Testis (tissue), 3 donors: ENCODE results near the gene MMRN2. TPM values are rescaled to one million over a fixed set of nuclear protein-coding genes. Genes with fewer than 3 reads are reported as not detected.

ENCODE experiments used
- DNase-seq: peaks from one replicate; pipeline ENCODE4 v3.0.0-alpha.2; 2019
- H3K27ac ChIP-seq, 2 donors: fragments of 200-600 bp; sonication (generic); one replicate each; pipeline ENCODE4 v1.5.1; 2019
- H3K27me3 ChIP-seq: fragments of 200-600 bp; sonication (generic); one replicate; pipeline ENCODE4 v1.5.1; 2019
- H3K36me3 ChIP-seq: fragments of 200-600 bp; sonication (generic); one replicate; pipeline ENCODE4 v1.5.1; 2017; ENCODE audit warnings: low read depth; ENCODE audit errors: missing control alignments
- H3K4me1 ChIP-seq: fragments of 200-600 bp; sonication (generic); one replicate; pipeline ENCODE4 v1.5.1; 2019
- H3K4me3 ChIP-seq, 2 donors: fragments of 200-600 bp; sonication (generic); one replicate each; pipeline ENCODE4 v1.5.1; 2017 to 2019
- H3K9me3 ChIP-seq: fragments of 200-600 bp; sonication (generic); one replicate; pipeline ENCODE4 v1.5.1; 2017
- POLR2A ChIP-seq: fragments of 450-650 bp; IDR thresholded peaks from one replicate; pipeline ENCODE4 v1.6.1; 2017; ENCODE audit warnings: antibody characterized with exemption, mild to moderate bottlenecking, moderate library complexity
- WGBS, 2 donors: methylation state at CpG; one replicate each; pipeline ENCODE4 v1.1.5; 2018; 5-methylcytosine and 5-hydroxymethylcytosine counted together
- intact Hi-C: fragments of 100-400 bp; cut with DNase I; formaldehyde crosslinking; loops from one replicate; pipeline ENCODE4 v1.15.1; 2023; ENCODE audit warnings: low total_unique reads
- polyA plus RNA-seq: library from polyadenylated mRNA; stranded (reverse); fragments of 350-450 nt; fragmentation: Illumina TruSeq; extraction: RNeasy Lipid Tissue Mini Kit (QIAGEN cat#74804); gene quantifications from one replicate; pipeline ENCODE4 v1.2.3, GENCODE V29; 2014; ENCODE audit warnings: low read depth, low replicate concordance; ENCODE audit not compliant: insufficient read depth
- total RNA-seq, 2 donors: library from RNA; depleted of rRNA; stranded (reverse); fragments of >200 nt; gene quantifications; one replicate each; pipeline ENCODE4 v1.2.3, GENCODE V29; 2016
- TF ChIP-seq, protein P1 (sequence below), 3 experiments: fragments of 450-650 bp in 2 of 3; fragments of 200-600 bp in 1 of 3; sonication (generic) in 1 of 3; IDR thresholded peaks; one replicate each; pipeline ENCODE4 v1.5.1; 2016 to 2019; ENCODE audit warnings: antibody characterized with exemption in 3 of 3, mild to moderate bottlenecking in 2 of 3, moderate library complexity in 1 of 3

MMRN2 gene
- total and polyA plus RNA-seq, 3 donors from 2014 or later = 14.9 to 21.2 (median 19.1) TPM

DNA sequence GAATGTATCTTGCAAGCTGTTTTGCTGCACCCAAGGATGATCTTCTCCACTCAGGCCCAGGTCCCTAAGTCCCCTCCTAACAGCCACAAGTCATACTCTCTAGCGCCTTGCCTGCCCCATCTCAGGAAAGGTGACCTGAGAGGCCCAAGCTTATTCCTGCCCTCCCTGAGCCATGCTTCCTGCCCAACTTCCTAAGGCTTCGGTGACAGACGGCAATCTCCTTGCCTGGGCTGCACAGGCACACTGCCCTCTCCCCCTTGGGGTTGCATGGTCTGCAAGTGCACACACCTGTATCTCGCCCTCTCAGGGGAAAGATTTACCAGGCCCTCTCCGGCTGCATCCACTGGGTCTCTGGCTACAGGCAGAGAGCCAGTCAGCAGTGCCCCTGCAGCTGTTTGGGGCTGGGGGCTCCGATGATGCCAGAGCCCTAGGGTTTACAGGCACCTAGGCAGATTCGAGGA, 10.1 kb upstream of the MMRN2 start:
- Histone ChIP-seq H3K4me3 (no peak overlapping the region), H3K4me1 (peaks cover 38% of the 10 kb centered on the region), H3K27me3 (no peaks in the 10 kb centered on the region), H3K9me3 (no peaks in the 10 kb centered on the region), H3K36me3 (no peaks in the 10 kb centered on the region), H3K27ac (peak overlapping the region; percentile 86 to 98)
- intact Hi-C loops = no loop called here
- DNase-seq = no peak
- 70 to 89% methylated on average over 3 to 7 of the region's 7 CpGs for WGBS, 2 donors
- no peak for TF ChIP-seq POLR2A
- TF ChIP-seq, protein P1, sequence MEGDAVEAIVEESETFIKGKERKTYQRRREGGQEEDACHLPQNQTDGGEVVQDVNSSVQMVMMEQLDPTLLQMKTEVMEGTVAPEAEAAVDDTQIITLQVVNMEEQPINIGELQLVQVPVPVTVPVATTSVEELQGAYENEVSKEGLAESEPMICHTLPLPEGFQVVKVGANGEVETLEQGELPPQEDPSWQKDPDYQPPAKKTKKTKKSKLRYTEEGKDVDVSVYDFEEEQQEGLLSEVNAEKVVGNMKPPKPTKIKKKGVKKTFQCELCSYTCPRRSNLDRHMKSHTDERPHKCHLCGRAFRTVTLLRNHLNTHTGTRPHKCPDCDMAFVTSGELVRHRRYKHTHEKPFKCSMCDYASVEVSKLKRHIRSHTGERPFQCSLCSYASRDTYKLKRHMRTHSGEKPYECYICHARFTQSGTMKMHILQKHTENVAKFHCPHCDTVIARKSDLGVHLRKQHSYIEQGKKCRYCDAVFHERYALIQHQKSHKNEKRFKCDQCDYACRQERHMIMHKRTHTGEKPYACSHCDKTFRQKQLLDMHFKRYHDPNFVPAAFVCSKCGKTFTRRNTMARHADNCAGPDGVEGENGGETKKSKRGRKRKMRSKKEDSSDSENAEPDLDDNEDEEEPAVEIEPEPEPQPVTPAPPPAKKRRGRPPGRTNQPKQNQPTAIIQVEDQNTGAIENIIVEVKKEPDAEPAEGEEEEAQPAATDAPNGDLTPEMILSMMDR (IDR thresholded peaks at IDR 0.05) = no peak

DNA sequence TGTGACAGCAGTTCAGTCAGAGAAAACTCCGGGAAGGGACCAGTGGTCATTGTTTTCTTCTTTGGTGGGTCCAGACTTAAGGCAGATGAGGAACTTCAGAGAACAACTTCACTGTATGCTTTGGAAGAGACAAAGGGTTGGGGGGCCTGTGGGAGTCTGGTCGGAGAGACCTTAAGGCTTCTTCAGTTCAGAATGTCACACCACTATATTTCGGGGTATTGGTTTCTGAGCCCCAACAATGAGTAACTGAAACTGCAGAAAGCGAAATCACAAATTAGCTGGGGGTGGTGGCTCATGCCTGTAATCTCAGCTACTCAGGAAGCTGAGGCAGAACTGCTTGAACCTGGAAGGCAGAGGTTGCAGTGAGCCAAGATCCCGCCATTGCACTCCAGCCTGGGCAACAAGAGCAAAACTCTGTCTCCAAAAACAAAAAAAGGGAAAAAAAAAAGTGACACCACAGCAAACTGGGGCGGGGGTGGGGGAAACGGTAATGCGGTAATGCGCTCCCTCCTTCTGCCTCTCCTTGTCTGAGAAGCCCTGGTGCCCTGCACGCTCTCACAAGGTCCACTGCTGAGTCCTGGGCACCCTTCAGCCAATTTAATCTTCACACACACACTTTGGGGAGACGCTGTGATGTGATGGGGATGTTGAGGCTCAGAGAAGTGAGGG, 8.7 kb upstream of the MMRN2 start:
- H3K36me3 ChIP-seq = no peaks in the 10 kb centered on the region
- no peak overlapping the region for H3K4me3 ChIP-seq
- peak overlapping the region in 1 of 2 donors; percentile 53 for H3K27ac ChIP-seq
- TF ChIP-seq POLR2A = no peak
- intact Hi-C loops = no loop called here
- H3K27me3 ChIP-seq = no peaks in the 10 kb centered on the region
- H3K4me1 ChIP-seq = peaks cover 30% of the 10 kb centered on the region
- WGBS, 2 donors = 48 to 56% methylated on average over 11 of the region's 11 CpGs
- no peak for DNase-seq
- H3K9me3 ChIP-seq = no peaks in the 10 kb centered on the region

DNA sequence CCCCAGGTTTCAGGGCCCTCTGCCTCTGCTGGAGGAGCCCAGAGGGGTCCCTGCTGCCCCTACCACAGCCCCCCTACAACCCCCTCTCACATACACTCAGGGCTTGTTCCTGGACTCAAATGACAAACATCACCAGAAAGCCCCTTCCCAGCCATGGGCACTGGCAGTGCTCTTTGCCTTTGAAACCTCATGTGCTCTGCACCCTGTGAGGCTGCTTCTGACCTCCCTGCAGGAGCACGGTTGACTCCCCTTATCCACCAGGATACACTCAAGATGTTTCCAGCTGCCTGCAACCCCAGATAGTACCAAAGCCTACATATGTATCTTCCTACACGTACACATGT, 7.4 kb upstream of the MMRN2 start:
- intact Hi-C loops = no loop called here
- Histone ChIP-seq H3K4me1 (peaks cover 37% of the 10 kb centered on the region), H3K27ac (no peak overlapping the region), H3K36me3 (no peaks in the 10 kb centered on the region), H3K9me3 (no peaks in the 10 kb centered on the region), H3K27me3 (no peaks in the 10 kb centered on the region), H3K4me3 (no peak overlapping the region)
- DNase-seq = peak; percentile 10
- WGBS, 2 donors = 70 to 77% methylated on average over 2 of the region's 2 CpGs
- TF ChIP-seq, protein P1 (IDR thresholded peaks at IDR 0.05) = no peak
- TF ChIP-seq POLR2A = no peak

DNA sequence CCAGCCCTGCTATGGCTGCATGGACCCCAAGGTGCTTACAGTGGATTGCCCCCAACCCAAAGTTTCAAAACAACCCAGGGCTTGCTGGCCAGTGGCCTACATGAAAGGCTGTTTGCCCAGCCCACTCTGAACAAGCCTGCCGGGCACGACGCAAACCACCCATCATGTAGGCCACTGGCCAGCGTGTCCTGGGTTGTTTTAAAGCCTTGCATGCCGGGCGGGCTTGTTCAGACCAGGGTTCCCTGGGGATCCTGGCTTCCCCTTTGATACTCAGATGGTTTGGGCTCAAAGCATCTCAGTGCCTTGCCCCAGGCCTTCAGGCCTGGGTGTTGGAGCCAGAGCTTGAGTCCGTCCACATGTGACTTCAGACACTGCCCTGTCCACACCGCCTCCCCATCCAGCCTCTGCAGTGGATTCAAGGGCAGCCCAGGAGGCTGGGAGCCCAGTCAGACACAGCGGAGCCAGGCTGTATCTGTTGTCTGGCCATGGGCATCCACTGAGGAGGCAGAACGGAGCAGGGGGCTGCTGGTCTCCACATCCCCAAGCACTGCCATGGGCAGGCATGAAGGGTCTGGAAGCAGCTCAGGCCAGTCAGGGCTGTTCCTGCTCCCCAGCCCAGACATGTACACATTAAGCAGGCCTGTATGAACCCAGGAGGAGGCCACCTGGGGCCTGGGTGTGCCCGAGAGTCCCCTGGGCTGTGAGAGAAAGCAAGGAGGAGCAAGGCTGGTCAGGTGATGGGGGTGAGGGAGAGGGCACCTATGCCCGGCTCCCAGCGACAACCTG, 6.8 kb upstream of the MMRN2 start:
- intact Hi-C loops = no loop called here
- H3K27ac ChIP-seq = no peak overlapping the region
- 82 to 90% methylated on average over 4 to 13 of the region's 13 CpGs for WGBS, 2 donors
- peak; percentile 12 for DNase-seq
- H3K36me3 ChIP-seq = no peaks in the 10 kb centered on the region
- H3K4me3 ChIP-seq = no peak overlapping the region
- no peaks in the 10 kb centered on the region for H3K9me3 ChIP-seq
- peaks cover 37% of the 10 kb centered on the region for H3K4me1 ChIP-seq
- no peaks in the 10 kb centered on the region for H3K27me3 ChIP-seq
- TF ChIP-seq, protein P1 (IDR thresholded peaks at IDR 0.05) = no peak
- TF ChIP-seq POLR2A = no peak

DNA sequence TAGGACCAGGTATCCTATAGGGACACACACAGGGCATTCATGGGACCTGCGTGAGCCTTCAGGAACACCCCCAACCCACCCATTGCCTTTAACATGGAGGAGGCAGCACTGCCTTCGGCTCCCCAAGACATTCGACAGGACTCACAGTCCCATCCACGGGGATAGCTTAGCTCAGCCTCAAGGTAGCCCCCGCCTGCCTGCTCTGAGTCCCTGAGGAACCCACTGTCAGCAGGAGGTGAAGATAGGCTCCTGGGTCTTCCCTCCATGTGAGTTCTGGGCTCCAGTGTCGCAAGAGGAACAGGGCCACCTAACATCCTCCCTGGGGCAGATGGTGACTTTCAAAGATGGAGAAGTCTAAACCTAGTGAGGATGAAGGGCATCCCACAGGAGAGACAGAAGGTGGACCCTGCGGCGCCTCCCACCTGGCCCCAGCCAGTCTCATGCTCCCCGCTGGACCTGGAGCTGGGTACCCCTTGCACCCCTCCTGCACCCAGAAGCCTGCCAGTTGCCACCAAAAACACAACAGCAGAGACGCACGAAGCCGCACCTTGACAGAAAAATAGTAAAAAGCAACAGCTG, 6.0 kb upstream of the MMRN2 start:
- Histone ChIP-seq H3K4me1 (peaks cover 38% of the 10 kb centered on the region), H3K4me3 (no peak overlapping the region), H3K36me3 (no peaks in the 10 kb centered on the region), H3K27me3 (no peaks in the 10 kb centered on the region), H3K27ac (no peak overlapping the region), H3K9me3 (no peaks in the 10 kb centered on the region)
- TF ChIP-seq, protein P1 (IDR thresholded peaks at IDR 0.05) = no peak
- TF ChIP-seq POLR2A = no peak
- WGBS, 2 donors = 90 to 98% methylated on average over 6 to 12 of the region's 12 CpGs
- peak; percentile 11 for DNase-seq
- intact Hi-C loops = no loop called here
